HG03354 (cell line): ENCODE measurements around the gene CACNA2D3.
"Not testable (repeated sequence)": the region's sequence is repeated elsewhere in the genome, so short reads cannot be mapped to it uniquely, and the experiment has no call there.

Experiments used
- ATAC-seq: cut with Tn5 transposase; IDR thresholded peaks from one replicate; pipeline ENCODE4 v1.9.1; 2021; ENCODE audit warnings: mild to moderate bottlenecking; ENCODE audit not compliant: unreplicated experiment, poor library complexity, severe bottlenecking

CACNA2D3 gene

GRCh38 chr3:54424292-54424691 is 301.9 kb downstream of the CACNA2D3 start:
- no peak for ATAC-seq

- ATAC-seq: no peak
These were observed 304.0 kb downstream of the CACNA2D3 start for GRCh38 chr3:54426381-54426780.

- ATAC-seq: no peak
These were observed 305.1 kb downstream of the CACNA2D3 start for GRCh38 chr3:54427501-54427900.

DNA sequence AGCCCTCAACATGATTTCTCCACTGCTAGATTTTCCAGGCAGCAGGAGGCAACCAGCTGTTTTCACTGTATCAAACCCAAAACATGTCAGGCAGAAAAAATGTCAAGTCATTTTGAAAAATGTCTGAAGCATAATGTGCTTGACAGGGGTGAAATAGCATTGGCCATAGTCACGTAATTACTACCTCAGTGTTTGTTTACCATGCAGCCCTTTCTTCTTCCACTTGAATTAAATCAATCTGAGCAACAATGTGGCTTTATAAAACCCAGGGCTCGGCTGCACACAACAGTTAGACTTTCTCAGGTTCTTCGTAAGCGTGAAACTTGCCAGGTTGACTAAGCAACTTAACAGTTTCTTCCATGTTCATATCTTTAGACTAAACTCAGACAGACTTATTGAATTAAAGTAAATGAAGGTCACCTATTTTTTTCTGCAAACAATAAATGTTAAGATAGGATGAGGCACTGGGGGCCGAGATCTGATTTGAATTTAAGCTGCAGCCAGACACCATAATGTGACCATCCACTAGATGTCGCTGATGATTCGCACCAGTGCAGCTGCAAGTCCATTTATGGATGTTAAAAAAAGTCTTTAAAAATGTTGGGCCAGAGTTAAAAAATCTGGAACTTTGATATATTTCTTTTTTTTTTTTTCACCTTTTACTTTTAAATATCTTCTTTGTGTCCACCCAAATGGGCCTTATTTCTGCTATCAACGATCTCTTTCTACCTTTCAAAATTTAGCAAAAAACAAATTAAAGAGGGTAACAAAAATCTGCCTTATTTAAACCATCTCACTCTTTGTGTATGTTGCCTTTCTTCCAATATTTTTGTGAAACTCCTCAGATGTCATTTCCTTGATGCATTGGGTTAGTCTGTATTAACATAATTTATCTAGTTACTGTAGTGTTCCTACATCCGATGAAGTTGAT is 305.9 kb downstream of the CACNA2D3 start:
- no peak for ATAC-seq

GRCh38 chr3:54432975-54433374 is 310.6 kb downstream of the CACNA2D3 start:
- ATAC-seq: no peak

GRCh38 chr3:54433846-54434245 is 311.5 kb downstream of the CACNA2D3 start:
- no peak for ATAC-seq

- no peak for ATAC-seq
These were observed 312.4 kb downstream of the CACNA2D3 start for GRCh38 chr3:54434756-54435155.

DNA sequence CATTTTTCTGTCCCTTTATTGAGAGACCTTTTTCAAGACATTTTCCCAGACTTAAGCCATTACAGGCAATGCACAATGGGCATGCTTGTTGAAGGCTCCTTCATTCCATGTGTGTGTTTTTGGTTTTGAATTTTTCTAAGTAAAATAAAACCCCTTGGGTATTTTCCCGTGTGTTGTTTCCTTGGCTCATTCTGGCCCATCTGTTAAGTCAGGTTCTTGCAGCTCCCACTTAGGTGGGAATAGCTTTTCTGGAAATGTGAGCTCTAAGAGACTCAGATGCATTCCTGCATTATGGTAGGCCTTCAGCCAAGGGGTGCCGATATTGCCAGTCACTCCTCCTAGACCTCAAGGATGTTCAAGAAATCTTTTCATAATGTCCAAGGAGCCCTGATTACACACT is 314.9 kb downstream of the CACNA2D3 start:
- no peak for ATAC-seq

DNA sequence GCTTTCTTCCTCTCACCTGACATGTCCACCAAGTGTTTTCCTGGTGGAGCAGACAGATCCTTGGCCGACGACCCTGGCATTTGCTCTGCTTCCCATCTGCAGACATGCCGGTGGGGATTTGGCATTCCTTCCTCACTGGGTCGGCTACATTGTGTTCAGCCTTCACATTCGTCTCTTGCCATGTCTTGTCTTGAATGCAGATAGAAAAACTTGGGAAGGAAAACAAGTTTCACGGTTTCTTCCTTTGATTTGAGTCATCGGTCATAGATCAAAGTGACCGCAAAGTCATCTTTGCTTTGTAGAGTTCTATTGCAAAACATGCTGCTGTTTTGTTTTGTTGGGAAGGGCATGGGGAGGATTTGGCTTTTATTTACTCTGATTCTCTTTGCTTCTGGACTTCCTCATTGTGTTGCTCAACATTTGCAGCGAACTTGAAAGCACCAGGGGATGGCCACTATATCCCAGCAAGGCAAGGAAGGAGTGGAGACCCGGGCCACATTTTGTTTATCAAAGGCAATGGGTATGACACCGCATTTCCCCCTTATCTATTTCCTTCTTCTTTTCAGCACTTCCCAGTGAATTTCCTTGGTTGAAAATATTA is 321.3 kb downstream of the CACNA2D3 start:
- ATAC-seq: no peak

- ATAC-seq: no peak
These were observed 323.3 kb downstream of the CACNA2D3 start for GRCh38 chr3:54445630-54446029.

- no peak for ATAC-seq
These were observed 325.1 kb downstream of the CACNA2D3 start for GRCh38 chr3:54447427-54447826.

DNA sequence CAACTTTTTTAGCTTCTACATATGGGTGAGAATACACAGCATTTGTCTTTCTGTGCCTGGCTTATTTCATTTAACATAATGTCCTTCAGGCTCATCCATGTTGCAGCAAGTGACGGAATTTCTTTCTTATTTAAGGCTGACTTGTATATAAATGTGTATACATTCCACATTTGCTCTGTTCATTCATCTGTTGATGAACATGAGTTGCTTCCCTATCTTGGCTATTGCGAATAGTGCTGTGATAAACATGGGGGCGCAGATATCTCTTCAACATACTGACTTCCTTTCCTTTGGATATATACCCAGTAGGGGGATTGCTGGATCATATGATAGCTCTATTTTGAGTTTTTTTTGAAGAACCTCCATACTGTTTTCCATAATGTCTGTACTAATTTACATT is 332.5 kb downstream of the CACNA2D3 start:
- ATAC-seq: no peak

DNA sequence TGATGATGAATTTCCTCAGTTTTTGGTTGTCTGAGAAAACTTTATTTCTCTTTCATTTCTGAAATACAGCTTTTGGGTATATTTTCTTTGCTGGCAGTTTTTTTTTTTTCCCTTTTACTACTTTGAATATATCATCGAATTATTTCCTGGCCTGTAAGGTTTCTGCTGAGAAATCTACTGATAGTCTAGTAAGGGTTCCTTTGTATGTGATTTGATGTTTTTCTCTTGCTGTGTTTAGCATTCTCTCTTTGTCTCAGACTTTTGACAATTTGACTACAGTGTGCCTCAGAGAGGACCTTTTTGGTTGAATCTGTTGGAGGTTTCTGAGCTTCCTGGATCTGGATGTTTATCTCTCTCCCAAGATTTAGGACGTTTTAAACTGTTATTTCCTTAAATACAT is 336.0 kb downstream of the CACNA2D3 start:
- ATAC-seq: no peak

GRCh38 chr3:54464554-54464953 is 342.2 kb downstream of the CACNA2D3 start:
- ATAC-seq: not testable (repeated sequence)

- no peak for ATAC-seq
These were observed 354.5 kb downstream of the CACNA2D3 start for GRCh38 chr3:54476891-54477290.

DNA sequence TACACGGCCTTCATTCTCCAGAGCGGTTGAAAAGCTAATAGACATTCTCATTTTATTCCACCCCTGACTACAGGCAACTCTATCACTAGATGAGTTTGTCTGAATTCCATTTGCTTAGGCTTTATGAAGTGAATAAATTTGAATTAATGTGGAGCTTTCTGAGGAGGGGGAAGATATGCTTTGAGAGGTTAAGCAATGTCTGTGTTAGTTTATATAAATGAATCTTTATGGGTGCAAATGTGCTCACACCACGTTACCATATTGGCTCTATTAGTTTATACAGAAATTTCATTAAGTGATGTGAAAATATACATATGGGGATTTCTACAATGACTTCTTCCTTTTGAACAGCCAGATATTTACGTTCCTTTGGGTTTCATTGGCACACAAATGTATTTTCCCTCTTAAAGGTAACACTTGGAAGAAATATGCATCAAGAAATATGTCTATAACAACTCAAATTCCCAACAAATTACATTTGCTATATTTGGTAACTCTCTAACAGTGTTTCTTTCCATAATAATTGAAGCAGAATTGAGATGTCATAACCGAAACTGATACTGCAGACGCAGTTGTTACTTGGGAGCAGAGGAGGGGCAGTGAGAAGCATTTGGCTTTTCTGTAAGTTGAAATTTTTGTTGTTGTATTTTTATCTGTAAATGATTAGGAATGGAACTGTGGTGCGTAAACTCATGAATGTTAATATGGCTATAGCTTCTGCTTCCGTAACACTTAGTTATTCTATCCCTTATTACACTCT is 359.4 kb downstream of the CACNA2D3 start:
- no peak for ATAC-seq

GRCh38 chr3:54484334-54484733 is 362.0 kb downstream of the CACNA2D3 start:
- ATAC-seq: no peak

DNA sequence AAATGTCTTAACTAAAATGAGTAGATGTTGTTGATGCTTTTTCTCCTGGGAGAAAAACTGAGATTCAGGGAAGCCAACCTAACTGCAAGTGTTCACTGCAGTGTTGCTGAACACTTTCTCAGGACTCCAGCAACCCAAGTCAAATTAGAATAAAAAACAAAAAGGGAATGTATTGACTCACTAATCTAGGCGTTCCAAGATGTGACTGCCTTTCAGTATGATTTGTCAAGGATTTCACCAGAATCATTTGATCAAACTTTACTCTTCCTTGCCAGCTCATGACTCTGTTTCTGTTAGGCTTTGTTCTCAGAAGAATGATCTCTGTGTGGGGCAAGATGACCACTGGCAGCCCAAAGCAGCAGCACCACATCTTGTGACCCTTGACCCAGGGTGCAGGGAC is 364.0 kb downstream of the CACNA2D3 start:
- no peak for ATAC-seq

DNA sequence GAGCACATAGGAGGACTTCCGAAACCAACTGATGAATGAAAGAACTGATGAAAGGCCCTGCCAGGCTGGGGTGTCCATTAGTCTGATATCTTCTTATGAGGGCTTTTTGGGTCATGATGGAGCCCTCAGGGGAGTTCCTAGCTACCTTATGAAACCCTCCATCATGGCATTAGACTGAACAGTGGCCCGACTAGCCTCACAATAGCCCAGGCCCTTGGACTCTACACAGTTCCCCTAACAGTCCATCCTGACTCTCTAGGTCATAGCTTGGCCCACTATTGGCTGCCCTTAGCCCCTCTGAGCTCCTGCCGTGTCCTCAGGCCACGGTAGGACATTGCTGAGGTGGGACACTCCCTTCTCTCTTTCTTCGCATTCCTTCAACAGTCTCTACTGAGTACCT is 365.9 kb downstream of the CACNA2D3 start:
- ATAC-seq: no peak

DNA sequence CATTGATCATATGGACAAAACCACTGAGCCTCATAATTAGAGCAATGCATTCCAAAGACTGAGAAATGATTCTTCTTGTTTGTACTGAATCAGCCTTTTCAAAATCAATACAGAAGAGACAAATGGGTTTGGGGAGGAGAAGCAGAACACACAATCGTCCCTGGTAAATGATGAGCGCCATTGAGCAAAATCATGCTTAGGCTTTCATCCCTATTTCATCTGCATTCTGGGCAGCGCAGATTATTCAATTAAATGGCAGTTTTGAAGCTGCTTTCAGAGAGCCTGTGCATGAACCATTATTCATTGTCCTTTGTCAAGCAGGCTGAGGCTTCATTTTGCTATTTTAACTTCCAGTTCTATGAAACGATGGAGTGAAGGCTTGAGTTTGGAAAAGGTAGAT is 371.9 kb downstream of the CACNA2D3 start:
- no peak for ATAC-seq

GRCh38 chr3:54506603-54507002 is 384.3 kb downstream of the CACNA2D3 start:
- ATAC-seq: no peak
